Fibroblast of peridontal ligament (primary cell): Measurements from ENCODE around the gene ELSPBP1.
"Not testable (repeated sequence)": the region's sequence is repeated elsewhere in the genome, so short reads cannot be mapped to it uniquely, and the experiment has no call there.

ENCODE experiments used
- DNase-seq: peaks from one replicate; pipeline ENCODE4 v3.0.0-alpha.2; 2010; ENCODE audit errors: extremely low read depth

ELSPBP1 gene

GRCh38 chr19:47994209-47994802, at the start of gene ELSPBP1:
ELSPBP1 (plus strand) TSS chr19:47994632; CDS start chr19:48008668, 14,036 bp downstream.
- no peak for DNase-seq

- DNase-seq, result not testable (repeated sequence)
These were observed 44.4 kb upstream of the ELSPBP1 start for GRCh38 chr19:47949852-47950521.

- not testable (repeated sequence) for DNase-seq
These were observed 42.3 kb upstream of the ELSPBP1 start for GRCh38 chr19:47952132-47952531.

- DNase-seq, result not testable (repeated sequence)
These were observed 38.5 kb upstream of the ELSPBP1 start for GRCh38 chr19:47955936-47956335.

- no peak for DNase-seq
These were observed 20.9 kb upstream of the ELSPBP1 start for GRCh38 chr19:47973529-47973928.

- DNase-seq, result no peak
These were observed 3.1 kb upstream of the ELSPBP1 start for GRCh38 chr19:47991191-47991808.

- no peak for DNase-seq
These were observed 2.4 kb upstream of the ELSPBP1 start, which contains the start of gene BSPH1 for GRCh38 chr19:47992070-47992469. BSPH1 (minus strand) TSS chr19:47992170; CDS start chr19:47992081, 89 bp downstream.

GRCh38 chr19:47996230-47996727, 1.8 kb downstream of the ELSPBP1 start:
- DNase-seq, result no peak

- no peak for DNase-seq
These were observed 4.4 kb downstream of the ELSPBP1 start for GRCh38 chr19:47998800-47999199.

GRCh38 chr19:48000846-48001245, 6.4 kb downstream of the ELSPBP1 start:
- no peak for DNase-seq

- no peak for DNase-seq
These were observed 9.8 kb downstream of the ELSPBP1 start for GRCh38 chr19:48004236-48004635.

GRCh38 chr19:48006762-48007161, 12.3 kb downstream of the ELSPBP1 start:
- no peak for DNase-seq

GRCh38 chr19:48010932-48011758, 16.7 kb downstream of the ELSPBP1 start:
- no peak for DNase-seq

- no peak for DNase-seq
These were observed 26.3 kb downstream of the ELSPBP1 start for GRCh38 chr19:48020686-48021085.

GRCh38 chr19:48023011-48023410, 28.6 kb downstream of the ELSPBP1 start:
- DNase-seq, result no peak

- DNase-seq, result no peak
These were observed 29.1 kb downstream of the ELSPBP1 start for GRCh38 chr19:48023518-48023917.

GRCh38 chr19:48025480-48025879, 31.0 kb downstream of the ELSPBP1 start:
- no peak for DNase-seq

GRCh38 chr19:48029431-48029830, 35.0 kb downstream of the ELSPBP1 start:
- no peak for DNase-seq

- DNase-seq, result no peak
These were observed 35.6 kb downstream of the ELSPBP1 start for GRCh38 chr19:48030073-48030472.

GRCh38 chr19:48033604-48034003, 39.2 kb downstream of the ELSPBP1 start:
- DNase-seq, result no peak

GRCh38 chr19:48036765-48037164, 42.3 kb downstream of the ELSPBP1 start:
- no peak for DNase-seq
